Activated naive CD4-positive, alpha-beta T cell treated with anti-CD3 and anti-CD28 coated beads, Interleukin-2, amount 50 U/mL, for 24 hours (primary cell): ENCODE results near the gene PFKFB2.
A peak's percentile ranks its signal among the peaks of the same experiment; 100 is the strongest.

ENCODE experiments used
- H3K27ac Mint-ChIP-seq: one replicate; pipeline ENCODE4 v1.8.0; 2021; ENCODE audit warnings: mild to moderate bottlenecking, mixed read lengths
- H3K27me3 Mint-ChIP-seq: one replicate; pipeline ENCODE4 v1.8.0; 2021; ENCODE audit warnings: mixed read lengths
- H3K36me3 Mint-ChIP-seq: one replicate; pipeline ENCODE4 v1.8.0; 2021; ENCODE audit warnings: mixed read lengths
- H3K4me1 Mint-ChIP-seq: one replicate; pipeline ENCODE4 v1.8.0; 2021; ENCODE audit warnings: mixed read lengths
- H3K4me3 Mint-ChIP-seq: one replicate; pipeline ENCODE4 v1.8.0; 2021; ENCODE audit warnings: mild to moderate bottlenecking, mixed read lengths
- H3K9me3 Mint-ChIP-seq: one replicate; pipeline ENCODE4 v1.8.0; 2021; ENCODE audit warnings: mixed read lengths

The PFKFB2 gene

GRCh38 chr1:207084232-207084631 is 31.2 kb downstream of the PFKFB2 start:
- Mint-ChIP-seq H3K4me1 (peaks cover 26% of the 10 kb centered on the region), H3K27ac (no peak overlapping the region), H3K27me3 (peaks cover 4% of the 10 kb centered on the region)

GRCh38 chr1:207084701-207085180 is 31.7 kb downstream of the PFKFB2 start:
- H3K36me3 Mint-ChIP-seq: no peaks in the 10 kb centered on the region
- no peak overlapping the region for H3K4me3 Mint-ChIP-seq
- no peaks in the 10 kb centered on the region for H3K9me3 Mint-ChIP-seq
- H3K4me1 Mint-ChIP-seq: peaks cover 31% of the 10 kb centered on the region
- peaks cover 4% of the 10 kb centered on the region for H3K27me3 Mint-ChIP-seq
- H3K27ac Mint-ChIP-seq: peak overlapping the region; percentile 12

More at GRCh38 chr1:207084232-207084631, 31.2 kb downstream of the PFKFB2 start:
- Mint-ChIP-seq H3K4me3 (no peak overlapping the region), H3K36me3 (no peaks in the 10 kb centered on the region), H3K9me3 (no peaks in the 10 kb centered on the region)

- Mint-ChIP-seq H3K4me3 (no peak overlapping the region), H3K9me3 (no peaks in the 10 kb centered on the region), H3K27me3 (peaks cover 4% of the 10 kb centered on the region), H3K27ac (no peak overlapping the region), H3K36me3 (no peaks in the 10 kb centered on the region), H3K4me1 (peaks cover 40% of the 10 kb centered on the region)
These were observed 32.8 kb downstream of the PFKFB2 start for GRCh38 chr1:207085887-207086286.

GRCh38 chr1:207088161-207088560 is 35.1 kb downstream of the PFKFB2 start:
- Mint-ChIP-seq H3K9me3 (no peaks in the 10 kb centered on the region), H3K27me3 (peaks cover 3% of the 10 kb centered on the region), H3K36me3 (no peaks in the 10 kb centered on the region), H3K4me3 (no peak overlapping the region), H3K27ac (peak overlapping the region; percentile 35), H3K4me1 (peaks cover 46% of the 10 kb centered on the region)

GRCh38 chr1:207088701-207089626 is 35.9 kb downstream of the PFKFB2 start, which contains the start of gene C4BPB:
Gene C4BPB, plus strand, starts transcription at chr1:207088860. Its CDS starts 672 bp downstream, at chr1:207089532.
- Mint-ChIP-seq H3K9me3 (no peaks in the 10 kb centered on the region), H3K4me3 (peak within 1 kb of the TSS; percentile 84), H3K36me3 (no peaks in the 10 kb centered on the region), H3K4me1 (peaks cover 46% of the 10 kb centered on the region), H3K27me3 (peaks cover 3% of the 10 kb centered on the region), H3K27ac (peak within 1 kb of the TSS; percentile 90)

GRCh38 chr1:207089627-207090355 is 36.7 kb downstream of the PFKFB2 start:
- Mint-ChIP-seq H3K27ac (peak overlapping the region; percentile 90), H3K9me3 (no peaks in the 10 kb centered on the region)

GRCh38 chr1:207091200-207091908 is 38.3 kb downstream of the PFKFB2 start:
- no peak overlapping the region for H3K4me3 Mint-ChIP-seq
- H3K36me3 Mint-ChIP-seq: peaks cover 4% of the 10 kb centered on the region
- H3K27ac Mint-ChIP-seq: peak overlapping the region; percentile 42
- H3K27me3 Mint-ChIP-seq: no peaks in the 10 kb centered on the region
- H3K4me1 Mint-ChIP-seq: peaks cover 35% of the 10 kb centered on the region
- H3K9me3 Mint-ChIP-seq: no peaks in the 10 kb centered on the region

More at GRCh38 chr1:207089627-207090355, 36.7 kb downstream of the PFKFB2 start:
- Mint-ChIP-seq H3K4me1 (peaks cover 42% of the 10 kb centered on the region), H3K27me3 (no peaks in the 10 kb centered on the region), H3K36me3 (no peaks in the 10 kb centered on the region), H3K4me3 (peak overlapping the region; percentile 84)

GRCh38 chr1:207093944-207094343 is 40.9 kb downstream of the PFKFB2 start:
- H3K9me3 Mint-ChIP-seq: no peaks in the 10 kb centered on the region
- peaks cover 32% of the 10 kb centered on the region for H3K4me1 Mint-ChIP-seq
- no peak overlapping the region for H3K27ac Mint-ChIP-seq
- H3K27me3 Mint-ChIP-seq: no peaks in the 10 kb centered on the region
- H3K36me3 Mint-ChIP-seq: peaks cover 4% of the 10 kb centered on the region
- H3K4me3 Mint-ChIP-seq: no peak overlapping the region

- Mint-ChIP-seq H3K27me3 (no peaks in the 10 kb centered on the region), H3K4me3 (no peak overlapping the region), H3K4me1 (peaks cover 9% of the 10 kb centered on the region), H3K9me3 (no peaks in the 10 kb centered on the region), H3K36me3 (peaks cover 7% of the 10 kb centered on the region), H3K27ac (peak overlapping the region; percentile 51)
These were observed 44.8 kb downstream of the PFKFB2 start for GRCh38 chr1:207097871-207098324.

- Mint-ChIP-seq H3K27me3 (no peaks in the 10 kb centered on the region), H3K27ac (no peak overlapping the region), H3K9me3 (no peaks in the 10 kb centered on the region), H3K4me1 (peaks cover 9% of the 10 kb centered on the region), H3K36me3 (peaks cover 3% of the 10 kb centered on the region), H3K4me3 (no peak overlapping the region)
These were observed 48.6 kb downstream of the PFKFB2 start for GRCh38 chr1:207101720-207102119.

GRCh38 chr1:207102146-207102545 is 49.1 kb downstream of the PFKFB2 start:
- H3K4me1 Mint-ChIP-seq: peaks cover 9% of the 10 kb centered on the region
- H3K27ac Mint-ChIP-seq: no peak overlapping the region
- no peak overlapping the region for H3K4me3 Mint-ChIP-seq
- no peaks in the 10 kb centered on the region for H3K27me3 Mint-ChIP-seq
- no peaks in the 10 kb centered on the region for H3K9me3 Mint-ChIP-seq
- H3K36me3 Mint-ChIP-seq: peaks cover 3% of the 10 kb centered on the region

- no peaks in the 10 kb centered on the region for H3K9me3 Mint-ChIP-seq
- no peak overlapping the region for H3K27ac Mint-ChIP-seq
- no peak overlapping the region for H3K4me3 Mint-ChIP-seq
- H3K4me1 Mint-ChIP-seq: peaks cover 6% of the 10 kb centered on the region
- H3K27me3 Mint-ChIP-seq: no peaks in the 10 kb centered on the region
- H3K36me3 Mint-ChIP-seq: peaks cover 3% of the 10 kb centered on the region
These were observed 49.6 kb downstream of the PFKFB2 start for GRCh38 chr1:207102659-207103058.

- no peak within 1 kb of the TSS for H3K27ac Mint-ChIP-seq
- H3K36me3 Mint-ChIP-seq: peaks cover 3% of the 10 kb centered on the region
- no peaks in the 10 kb centered on the region for H3K4me1 Mint-ChIP-seq
- H3K4me3 Mint-ChIP-seq: no peak within 1 kb of the TSS
- peaks cover 1% of the 10 kb centered on the region for H3K27me3 Mint-ChIP-seq
- no peaks in the 10 kb centered on the region for H3K9me3 Mint-ChIP-seq
These were observed 50.9 kb downstream of the PFKFB2 start, which contains the start of gene C4BPA for GRCh38 chr1:207103892-207104373. Gene C4BPA, plus strand, starts transcription at chr1:207104233. Its CDS starts 8,793 bp downstream, at chr1:207113026.

- peaks cover 5% of the 10 kb centered on the region for H3K27me3 Mint-ChIP-seq
- H3K4me3 Mint-ChIP-seq: no peak overlapping the region
- H3K36me3 Mint-ChIP-seq: no peaks in the 10 kb centered on the region
- no peaks in the 10 kb centered on the region for H3K4me1 Mint-ChIP-seq
- H3K27ac Mint-ChIP-seq: no peak overlapping the region
- H3K9me3 Mint-ChIP-seq: no peaks in the 10 kb centered on the region
These were observed 55.9 kb downstream of the PFKFB2 start for GRCh38 chr1:207109004-207109403.
